Keratinocyte (primary cell): ENCODE data around the gene DPF3. TPM values are rescaled to one million over a fixed set of nuclear protein-coding genes. Genes with fewer than 3 reads are reported as not detected.

Experiments used
- DNase-seq: peaks from one replicate; pipeline ENCODE4 v3.0.0-alpha.2; 2011; ENCODE audit warnings: low read depth, missing footprints, low spot score
- FAIRE-seq: peaks from 2 replicates; lab custom pipeline; 2011; peaks lifted over from hg19 to GRCh38; lab: Jason Lieb, UNC
- H2AFZ ChIP-seq: 2 replicates; pipeline ENCODE4 v1.6.0; 2012; ENCODE audit warnings: low read length, control low read depth, inconsistent platforms; ENCODE audit not compliant: control insufficient read depth
- H3K27ac ChIP-seq: 2 replicates; pipeline ENCODE4 v1.5.1; 2011; ENCODE audit warnings: low read length; ENCODE audit not compliant: control insufficient read depth, insufficient read depth
- H3K27me3 ChIP-seq: 3 replicates; pipeline ENCODE4 v1.6.0; 2011; ENCODE audit warnings: low read length; ENCODE audit not compliant: control insufficient read depth, insufficient read depth; ENCODE audit errors: extremely low read depth
- H3K36me3 ChIP-seq, 2 experiments: 2 replicates in 1 of 2; 3 replicates in 1 of 2; pipeline ENCODE4 v1.5.1; 2011; ENCODE audit warnings: low read length in 2 of 2, mild to moderate bottlenecking in 1 of 2; ENCODE audit not compliant: control insufficient read depth in 2 of 2, insufficient read depth in 2 of 2; ENCODE audit errors: extremely low read depth in 1 of 2
- H3K4me1 ChIP-seq: 3 replicates; pipeline ENCODE4 v1.5.1; 2011; ENCODE audit warnings: low read length; ENCODE audit not compliant: control insufficient read depth, insufficient read depth; ENCODE audit errors: extremely low read depth
- H3K4me2 ChIP-seq: 3 replicates; pipeline ENCODE4 v1.6.0; 2011; ENCODE audit warnings: low read depth, low read length; ENCODE audit not compliant: control insufficient read depth, insufficient read depth; ENCODE audit errors: extremely low read depth
- H3K4me3 ChIP-seq, 3 experiments: fragments of 200-600 bp in 1 of 3; sonication (generic) in 1 of 3; 2 replicates in 2 of 3; 3 replicates in 1 of 3; pipeline ENCODE4 v1.5.1; 2011 to 2016; ENCODE audit warnings: low read length in 3 of 3, mild to moderate bottlenecking in 3 of 3, control low read depth in 2 of 3, inconsistent platforms in 1 of 3, low read depth in 1 of 3, mixed read lengths in 1 of 3, mixed run types in 1 of 3, moderate library complexity in 1 of 3; ENCODE audit not compliant: control insufficient read depth in 2 of 3, insufficient read depth in 2 of 3; ENCODE audit errors: extremely low read depth in 1 of 3
- H3K79me2 ChIP-seq: 2 replicates; pipeline ENCODE4 v1.6.0; 2012; ENCODE audit warnings: low read length; ENCODE audit not compliant: control insufficient read depth, insufficient read depth
- H3K9ac ChIP-seq: 3 replicates; pipeline ENCODE4 v1.6.0; 2011; ENCODE audit warnings: low read length; ENCODE audit not compliant: control insufficient read depth, insufficient read depth; ENCODE audit errors: extremely low read depth
- H3K9me1 ChIP-seq: 3 replicates; pipeline ENCODE4 v1.6.0; 2011; ENCODE audit warnings: low read length; ENCODE audit not compliant: control insufficient read depth, insufficient read depth; ENCODE audit errors: extremely low read depth
- H3K9me3 ChIP-seq: 2 replicates; pipeline ENCODE4 v1.5.1; 2012; ENCODE audit warnings: low read depth, low read length; ENCODE audit not compliant: control insufficient read depth
- H4K20me1 ChIP-seq: 3 replicates; pipeline ENCODE4 v1.6.0; 2011; ENCODE audit warnings: low read length; ENCODE audit not compliant: control insufficient read depth, insufficient read depth; ENCODE audit errors: extremely low read depth
- EZH2 ChIP-seq: IDR thresholded peaks from one replicate; pipeline ENCODE4 v1.6.1; 2012; ENCODE audit warnings: inconsistent platforms, mild to moderate bottlenecking, low read length, moderate library complexity
- dilution Hi-C: fragments of 300-500 bp; cut with MboI; formaldehyde crosslinking; loops from one replicate; pipeline ENCODE4 v1.7.0; 2020; ENCODE audit warnings: low sequenced_read_pairs; ENCODE audit not compliant: extremely low pct_ligation_motif_present
- polyA plus RNA-seq, 5 experiments: library from polyadenylated mRNA; depleted of rRNA in 3 of 5; stranded (reverse) in 3 of 5; stranded (forward) in 1 of 5; unstranded in 1 of 5; fragments of >200 nt; gene quantifications; 1 replicate in 1 of 5; 2 replicates in 3 of 5; 3 replicates in 1 of 5; pipeline versions ENCODE4 v1.2.1 to v1.2.3, GENCODE V29; 2011 to 2012; ENCODE audit warnings: missing spikeins in 2 of 5, low read depth in 1 of 5, low replicate concordance in 1 of 5
- TF ChIP-seq, protein P1 (sequence below), 3 experiments: IDR thresholded peaks in 1 of 3; conservative IDR thresholded peaks in 1 of 3; optimal IDR thresholded peaks in 1 of 3; 2 replicates in 2 of 3; 3 replicates in 1 of 3; pipeline versions ENCODE3 to v1.5.1; 2011; ENCODE audit warnings: low read length in 3 of 3, mild to moderate bottlenecking in 3 of 3, moderate library complexity in 2 of 3, control low read depth in 1 of 3, inconsistent platforms in 1 of 3; ENCODE audit not compliant: insufficient read depth in 2 of 3; ENCODE audit errors: extremely low read depth in 1 of 3

DPF3 gene
- polyA plus RNA-seq, 1 donor (not counting 4 experiments of a cell fraction or from before 2014, with no cell fraction given), result 1.1 TPM

DNA sequence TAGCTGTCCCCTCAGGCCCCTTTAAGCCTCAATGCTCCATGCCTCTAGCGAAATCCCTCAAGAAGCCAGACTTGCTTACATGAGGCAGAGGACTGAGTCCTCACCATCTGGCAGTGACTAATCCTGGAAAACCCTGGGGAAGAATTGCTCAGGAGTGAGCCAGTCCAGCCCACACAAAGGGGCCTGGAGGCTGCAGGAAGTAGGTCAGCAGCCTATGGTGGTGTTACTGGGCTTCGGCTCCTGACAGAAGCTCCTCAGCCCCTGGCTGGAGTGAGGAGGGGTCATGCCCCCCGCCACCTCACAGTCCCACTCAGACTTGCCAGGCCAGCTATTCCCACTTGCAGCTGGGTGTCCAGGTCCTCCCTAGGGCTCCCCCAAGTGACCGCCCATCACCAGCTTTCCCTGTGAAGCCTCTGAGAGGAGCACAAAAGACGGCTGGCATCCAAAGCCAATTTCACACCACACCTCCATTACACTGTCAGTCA, 250.5 kb downstream of the DPF3 start:
- dilution Hi-C loops, result no loop called here
- H3K4me1 ChIP-seq, result peaks cover 21% of the 10 kb centered on the region

GRCh38 chr14:72640911-72641485, 252.9 kb downstream of the DPF3 start:
- Histone ChIP-seq H3K9me1 (no peaks in the 10 kb centered on the region), H4K20me1 (no peaks in the 10 kb centered on the region), H2AFZ (no peak overlapping the region), H3K9ac (no peak overlapping the region), H3K79me2 (no peaks in the 10 kb centered on the region), H3K36me3 (no peaks in the 10 kb centered on the region), H3K4me1 (peaks cover 44% of the 10 kb centered on the region), H3K27me3 (no peaks in the 10 kb centered on the region), H3K27ac (no peak overlapping the region), H3K9me3 (peaks cover 7% of the 10 kb centered on the region), H3K4me3 (no peak overlapping the region), H3K4me2 (no peak overlapping the region)
- FAIRE-seq (no peak), DNase-seq (no peak)
- dilution Hi-C loops, result no loop called here
- no peak for TF ChIP-seq EZH2
- TF ChIP-seq, protein P1, sequence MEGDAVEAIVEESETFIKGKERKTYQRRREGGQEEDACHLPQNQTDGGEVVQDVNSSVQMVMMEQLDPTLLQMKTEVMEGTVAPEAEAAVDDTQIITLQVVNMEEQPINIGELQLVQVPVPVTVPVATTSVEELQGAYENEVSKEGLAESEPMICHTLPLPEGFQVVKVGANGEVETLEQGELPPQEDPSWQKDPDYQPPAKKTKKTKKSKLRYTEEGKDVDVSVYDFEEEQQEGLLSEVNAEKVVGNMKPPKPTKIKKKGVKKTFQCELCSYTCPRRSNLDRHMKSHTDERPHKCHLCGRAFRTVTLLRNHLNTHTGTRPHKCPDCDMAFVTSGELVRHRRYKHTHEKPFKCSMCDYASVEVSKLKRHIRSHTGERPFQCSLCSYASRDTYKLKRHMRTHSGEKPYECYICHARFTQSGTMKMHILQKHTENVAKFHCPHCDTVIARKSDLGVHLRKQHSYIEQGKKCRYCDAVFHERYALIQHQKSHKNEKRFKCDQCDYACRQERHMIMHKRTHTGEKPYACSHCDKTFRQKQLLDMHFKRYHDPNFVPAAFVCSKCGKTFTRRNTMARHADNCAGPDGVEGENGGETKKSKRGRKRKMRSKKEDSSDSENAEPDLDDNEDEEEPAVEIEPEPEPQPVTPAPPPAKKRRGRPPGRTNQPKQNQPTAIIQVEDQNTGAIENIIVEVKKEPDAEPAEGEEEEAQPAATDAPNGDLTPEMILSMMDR (optimal IDR thresholded peaks at IDR 0.05 in 1 of 3, IDR thresholded peaks at IDR 0.05 in 1 of 3, conservative IDR thresholded peaks at IDR 0.05 in 1 of 3; ENCODE audit: extremely low read depth in 1 of 3, insufficient read depth in 2 of 3, low read length in 3 of 3), result no peak

More for the DNA sequence above, 250.5 kb downstream of the DPF3 start:
- peak overlapping the region; percentile 24 for H3K4me2 ChIP-seq
- no peak overlapping the region for H3K4me3 ChIP-seq
- FAIRE-seq (peak; percentile 97), DNase-seq (peak; percentile 76)
- H3K27me3 ChIP-seq, result no peaks in the 10 kb centered on the region
- H2AFZ ChIP-seq, result peak overlapping the region; percentile 18
- no peaks in the 10 kb centered on the region for H3K79me2 ChIP-seq
- H4K20me1 ChIP-seq, result no peaks in the 10 kb centered on the region
- H3K27ac ChIP-seq, result peak overlapping the region; percentile 76
- no peaks in the 10 kb centered on the region for H3K9me1 ChIP-seq
- H3K36me3 ChIP-seq, result no peaks in the 10 kb centered on the region
- H3K9ac ChIP-seq, result peak overlapping the region; percentile 30
- H3K9me3 ChIP-seq, result peaks cover 7% of the 10 kb centered on the region
- TF ChIP-seq EZH2, result no peak
- TF ChIP-seq, protein P1 (optimal IDR thresholded peaks at IDR 0.05 in 1 of 3, IDR thresholded peaks at IDR 0.05 in 1 of 3, conservative IDR thresholded peaks at IDR 0.05 in 1 of 3; ENCODE audit: extremely low read depth in 1 of 3, insufficient read depth in 2 of 3, low read length in 3 of 3), result peak in 1 of 3 experiments; percentile 7
